GM23248 (cell line): ENCODE data around the gene MAGEB2. TPM values are rescaled to one million over a fixed set of nuclear protein-coding genes. Genes with fewer than 3 reads are reported as not detected.

Source experiments
- DNase-seq: peaks from one replicate; pipeline ENCODE4 v3.0.0-alpha.2; 2015
- H2AFZ ChIP-seq: fragments of 200-600 bp; sonication (generic); 2 replicates; pipeline ENCODE4 v1.6.1; 2016; ENCODE audit warnings: antibody characterized with exemption
- H3F3A ChIP-seq: fragments of 200-600 bp; sonication (generic); 2 replicates; pipeline ENCODE4 v1.6.1; 2016; ENCODE audit warnings: mild to moderate bottlenecking, antibody characterized with exemption, mixed run types; ENCODE audit not compliant: insufficient read depth
- H3K27ac ChIP-seq: fragments of 200-600 bp; sonication (generic); 2 replicates; pipeline ENCODE4 v1.5.1; 2016; ENCODE audit warnings: mild to moderate bottlenecking
- H3K27me3 ChIP-seq: fragments of 200-600 bp; sonication (generic); replicated peaks from 2 replicates; pipeline ENCODE4 v1.6.1; 2016; ENCODE audit warnings: mild to moderate bottlenecking; ENCODE audit not compliant: insufficient read depth
- H3K36me3 ChIP-seq: fragments of 200-600 bp; sonication (generic); 2 replicates; pipeline ENCODE4 v1.6.1; 2016; ENCODE audit warnings: low read depth, mild to moderate bottlenecking
- H3K4me1 ChIP-seq: fragments of 200-600 bp; sonication (generic); 2 replicates; pipeline ENCODE4 v1.6.1; 2016; ENCODE audit warnings: mild to moderate bottlenecking; ENCODE audit not compliant: insufficient read depth
- H3K4me2 ChIP-seq: fragments of 200-600 bp; sonication (generic); one replicate; pipeline ENCODE4 v1.6.1; 2016; ENCODE audit warnings: mild to moderate bottlenecking; ENCODE audit not compliant: unreplicated experiment
- H3K4me3 ChIP-seq: fragments of 200-600 bp; sonication (generic); 2 replicates; pipeline ENCODE4 v1.5.1; 2016; ENCODE audit warnings: mild to moderate bottlenecking
- H3K79me2 ChIP-seq: fragments of 200-600 bp; sonication (generic); 2 replicates; pipeline ENCODE4 v1.6.1; 2016; ENCODE audit warnings: mild to moderate bottlenecking; ENCODE audit not compliant: insufficient read depth
- H3K9ac ChIP-seq: fragments of 200-600 bp; sonication (generic); 2 replicates; pipeline ENCODE4 v1.6.1; 2016; ENCODE audit warnings: mild to moderate bottlenecking
- H3K9me2 ChIP-seq: fragments of 200-600 bp; sonication (generic); 2 replicates; pipeline ENCODE4 v1.6.1; 2016; ENCODE audit warnings: mixed run types, mild to moderate bottlenecking, moderate library complexity; ENCODE audit not compliant: insufficient read depth
- H3K9me3 ChIP-seq: fragments of 200-600 bp; sonication (generic); one replicate; pipeline ENCODE4 v1.6.1; 2017; ENCODE audit warnings: low read depth
- H4K20me1 ChIP-seq: fragments of 200-600 bp; sonication (generic); 2 replicates; pipeline ENCODE4 v1.6.0; 2016; ENCODE audit not compliant: insufficient read depth
- EZH2 ChIP-seq: fragments of 200-600 bp; sonication (generic); IDR thresholded peaks from 2 replicates; pipeline ENCODE4 v1.6.1; 2018; ENCODE audit warnings: antibody characterized with exemption, mild to moderate bottlenecking; ENCODE audit not compliant: insufficient read depth, poor library complexity, severe bottlenecking
- EZH2phosphoT487 ChIP-seq: fragments of 200-600 bp; sonication (generic); IDR thresholded peaks from 2 replicates; pipeline ENCODE4 v1.6.1; 2018; ENCODE audit warnings: antibody characterized with exemption, moderate library complexity, mild to moderate bottlenecking, low read depth; ENCODE audit not compliant: insufficient read depth
- WGBS, 2 experiments: methylation state at CpG; one replicate each; pipeline ENCODE4 v1.1.6; 2015 to 2017; ENCODE audit warnings: low lambda C conversion rate in 2 of 2, low coverage in 1 of 2; ENCODE audit errors: missing lambda C conversion rate in 2 of 2; 5-methylcytosine and 5-hydroxymethylcytosine counted together
- in situ Hi-C: fragments of 300-500 bp; cut with MboI; formaldehyde crosslinking; loops from 2 replicates; pipeline ENCODE4 v1.15.0; 2020
- polyA plus RNA-seq: library from polyadenylated mRNA; unstranded; fragments of >200 nt; fragmentation: Nextera tagmentation; extraction: Ambion mirVana; gene quantifications from 2 replicates; pipeline ENCODE4 v1.2.1, GENCODE V29; 2016
- total RNA-seq: library from RNA; depleted of rRNA; stranded (reverse); fragments of >200 nt; shearing (Covaris generic); gene quantifications from 2 replicates; pipeline ENCODE4 v1.2.3, GENCODE V29; 2014

The MAGEB2 gene
- total and polyA plus RNA-seq, 2 experiments from 2014 or later = not detected

DNA sequence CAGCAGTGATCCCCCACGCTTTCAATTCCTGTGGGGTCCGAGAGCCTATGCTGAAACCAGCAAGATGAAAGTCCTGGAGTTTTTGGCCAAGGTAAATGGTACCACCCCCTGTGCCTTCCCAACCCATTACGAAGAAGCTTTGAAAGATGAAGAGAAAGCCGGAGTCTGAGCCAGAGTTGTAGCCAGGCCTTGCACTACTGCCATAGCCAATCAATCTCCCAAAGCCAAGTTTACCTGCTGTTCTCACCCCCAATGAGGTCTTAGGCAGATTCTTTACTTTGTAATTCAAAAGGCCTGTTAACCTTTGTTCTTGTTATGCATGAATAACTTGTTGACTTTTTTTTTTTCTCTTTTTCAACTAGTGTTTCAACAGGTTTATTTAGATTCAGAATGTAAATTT is 4.0 kb downstream of the MAGEB2 start:
- Histone ChIP-seq H3K9me2 (no peaks in the 10 kb centered on the region), H3K9ac (no peak overlapping the region), H2AFZ (no peak overlapping the region), H3K27ac (no peak overlapping the region), H4K20me1 (no peaks in the 10 kb centered on the region), H3K9me3 (no peaks in the 10 kb centered on the region), H3K79me2 (no peaks in the 10 kb centered on the region), H3K36me3 (no peaks in the 10 kb centered on the region), H3F3A (no peaks in the 10 kb centered on the region), H3K4me2 (no peak overlapping the region), H3K4me3 (no peak overlapping the region), H3K27me3 (no peaks in the 10 kb centered on the region), H3K4me1 (no peaks in the 10 kb centered on the region)
- WGBS, 2 experiments = 6 to 13% methylated on average over 3 to 4 of the region's 4 CpGs
- DNase-seq = no peak
- TF ChIP-seq EZH2phosphoT487 (no peak), EZH2 (no peak)
- in situ Hi-C loops = no loop called here

DNA sequence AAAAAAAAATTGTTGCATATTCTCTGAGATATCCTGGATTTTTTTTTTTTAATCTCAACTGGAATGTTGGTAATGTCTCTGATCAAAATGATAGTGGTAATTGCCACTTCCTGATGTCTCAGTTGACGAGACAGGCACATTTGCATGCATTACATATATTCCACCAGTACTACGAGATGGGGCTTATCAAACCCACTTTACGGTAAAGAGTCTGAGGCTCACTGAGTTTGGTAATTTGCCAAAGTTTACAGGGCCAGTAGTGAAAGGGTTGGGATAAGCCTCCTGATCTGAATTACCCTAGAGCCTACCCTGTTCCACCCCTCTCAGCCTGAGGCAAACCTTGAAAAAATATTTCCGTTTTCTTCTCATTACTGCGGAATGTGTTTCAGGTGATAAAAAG is 5.3 kb downstream of the MAGEB2 start:
- H3K79me2 ChIP-seq = no peaks in the 10 kb centered on the region
- no peak overlapping the region for H3K4me2 ChIP-seq

DNA sequence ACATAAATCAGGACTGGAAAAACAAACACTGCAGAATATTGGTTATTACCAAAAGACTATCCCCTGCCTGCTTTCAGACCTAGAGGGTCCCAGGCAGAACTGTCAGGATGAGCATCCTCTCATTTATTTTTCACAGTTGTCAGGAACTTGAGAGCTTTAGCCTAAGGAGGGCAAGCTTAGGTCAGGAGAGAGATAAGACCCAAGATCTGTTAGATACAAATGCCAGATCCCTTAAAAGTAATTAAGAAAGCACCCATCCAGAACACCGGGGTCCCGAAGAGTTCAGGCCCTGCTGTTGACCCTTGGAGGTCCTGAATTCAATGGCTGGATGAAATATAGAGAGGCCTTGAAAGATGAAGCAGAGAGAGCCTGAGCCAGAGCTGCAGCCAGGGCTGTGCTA is 9.2 kb downstream of the MAGEB2 start:
- Histone ChIP-seq H3K9ac (no peak overlapping the region), H3K36me3 (no peaks in the 10 kb centered on the region), H3F3A (no peaks in the 10 kb centered on the region), H2AFZ (no peak overlapping the region), H3K27me3 (no peaks in the 10 kb centered on the region), H3K9me3 (no peaks in the 10 kb centered on the region), H3K4me1 (no peaks in the 10 kb centered on the region), H3K9me2 (no peaks in the 10 kb centered on the region), H3K79me2 (no peaks in the 10 kb centered on the region), H4K20me1 (no peaks in the 10 kb centered on the region), H3K4me3 (no peak overlapping the region), H3K27ac (no peak overlapping the region), H3K4me2 (no peak overlapping the region)
- DNase-seq = no peak
- WGBS, 2 experiments = 12 to 16% methylated on average over 2 of the region's 2 CpGs
- TF ChIP-seq EZH2 (no peak), EZH2phosphoT487 (no peak)
- in situ Hi-C loops = no loop called here

More for the DNA sequence above, 5.3 kb downstream of the MAGEB2 start:
- H3K9me3 ChIP-seq = no peaks in the 10 kb centered on the region
- H3K9ac ChIP-seq = no peak overlapping the region
- H3K9me2 ChIP-seq = no peaks in the 10 kb centered on the region
- H3K27ac ChIP-seq = no peak overlapping the region
- DNase-seq = no peak
- no peaks in the 10 kb centered on the region for H3K27me3 ChIP-seq
- in situ Hi-C loops = no loop called here
- 60 to 66% methylated on average over 4 to 5 of the region's 5 CpGs for WGBS, 2 experiments
- no peaks in the 10 kb centered on the region for H3F3A ChIP-seq
- H3K4me1 ChIP-seq = no peaks in the 10 kb centered on the region
- no peaks in the 10 kb centered on the region for H3K36me3 ChIP-seq
- no peaks in the 10 kb centered on the region for H4K20me1 ChIP-seq
- no peak overlapping the region for H3K4me3 ChIP-seq
- no peak for TF ChIP-seq EZH2phosphoT487
- TF ChIP-seq EZH2 = no peak
- no peak overlapping the region for H2AFZ ChIP-seq

DNA sequence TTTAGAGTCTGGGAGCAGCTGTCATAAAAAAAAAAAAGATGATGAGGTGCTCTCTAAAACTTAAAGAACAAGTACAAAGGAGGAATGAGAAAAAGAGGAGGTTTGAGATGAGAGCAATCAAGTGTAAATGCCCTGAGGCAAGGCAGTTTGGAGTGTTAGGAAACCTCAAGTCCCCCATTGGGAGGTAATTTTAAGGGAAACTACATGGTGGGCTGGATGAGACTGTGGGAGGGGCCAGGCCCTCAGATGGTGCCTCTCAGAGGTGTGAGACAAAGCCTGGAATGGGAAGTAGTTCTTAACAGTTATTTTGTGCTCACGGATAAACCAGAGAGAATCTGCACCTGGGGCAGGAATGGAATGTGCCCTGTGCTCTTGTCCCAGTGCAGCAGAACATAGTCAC is 13.2 kb downstream of the MAGEB2 start:
- H3K79me2 ChIP-seq = no peaks in the 10 kb centered on the region
- no peaks in the 10 kb centered on the region for H3K27me3 ChIP-seq
- in situ Hi-C loops = no loop called here
- TF ChIP-seq EZH2 = no peak
- no peak for TF ChIP-seq EZH2phosphoT487
- no peak overlapping the region for H3K4me3 ChIP-seq
- H4K20me1 ChIP-seq = no peaks in the 10 kb centered on the region
- no peaks in the 10 kb centered on the region for H3K36me3 ChIP-seq
- no peaks in the 10 kb centered on the region for H3K9me2 ChIP-seq
- H3K27ac ChIP-seq = no peak overlapping the region
- no peaks in the 10 kb centered on the region for H3K9me3 ChIP-seq
- no peaks in the 10 kb centered on the region for H3F3A ChIP-seq
- DNase-seq = no peak
- H3K4me2 ChIP-seq = no peak overlapping the region
- H2AFZ ChIP-seq = no peak overlapping the region
- H3K4me1 ChIP-seq = no peaks in the 10 kb centered on the region
- H3K9ac ChIP-seq = no peak overlapping the region
- 63 to 83% methylated on average over 1 of the region's 1 CpG for WGBS, 2 experiments

DNA sequence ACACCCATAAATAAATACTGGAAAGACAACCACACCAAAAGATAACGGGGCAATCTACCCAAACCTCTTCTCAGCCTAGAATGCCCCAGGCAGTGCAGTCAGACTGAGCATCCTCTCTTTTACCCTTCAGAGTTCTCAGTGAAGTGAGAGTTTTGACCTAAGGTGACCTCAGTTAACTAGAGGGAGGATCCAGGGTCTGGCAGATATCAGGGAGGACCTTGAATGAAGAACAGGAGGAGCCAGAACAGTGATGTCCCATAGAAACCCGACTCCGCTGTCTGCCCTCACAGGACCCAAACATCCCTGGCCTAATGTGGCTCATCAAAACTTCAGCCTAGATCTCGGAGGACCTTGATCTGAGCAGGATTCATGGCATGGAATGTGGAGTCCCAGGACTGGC is 15.0 kb downstream of the MAGEB2 start, which contains the start of gene MAGEB3:
TSS of gene MAGEB3 (plus strand) at position 263 of the 400 bp plus-strand sequence. CDS start 5,268 bp downstream, outside the sequence.
- Histone ChIP-seq H4K20me1 (no peaks in the 10 kb centered on the region), H3K9me2 (no peaks in the 10 kb centered on the region), H3K9ac (no peak within 1 kb of the TSS), H3K27ac (no peak within 1 kb of the TSS), H3K79me2 (no peaks in the 10 kb centered on the region), H2AFZ (no peak within 1 kb of the TSS), H3K36me3 (no peaks in the 10 kb centered on the region), H3K4me2 (no peak within 1 kb of the TSS), H3K27me3 (no peaks in the 10 kb centered on the region), H3F3A (no peaks in the 10 kb centered on the region), H3K4me3 (no peak within 1 kb of the TSS), H3K4me1 (no peaks in the 10 kb centered on the region), H3K9me3 (no peaks in the 10 kb centered on the region)
- 57% methylated on average over 3 to 4 of the region's 4 CpGs for WGBS, 2 experiments
- in situ Hi-C loops = no loop called here
- TF ChIP-seq EZH2phosphoT487 (no peak), EZH2 (no peak)
- DNase-seq = no peak
